22Rv1 (cell line): ENCODE data around the gene SUPV3L1.

Experiments used
- ZFX ChIP-seq: fragments of 450-650 bp; IDR thresholded peaks from 2 replicates; pipeline ENCODE4 v1.6.1; 2017; ENCODE audit warnings: antibody characterized with exemption, borderline replicate concordance
- TF ChIP-seq, protein P1 (sequence below): fragments of 450-650 bp; IDR thresholded peaks from 2 replicates; pipeline ENCODE4 v1.5.1; 2017; ENCODE audit warnings: mild to moderate bottlenecking

DNA sequence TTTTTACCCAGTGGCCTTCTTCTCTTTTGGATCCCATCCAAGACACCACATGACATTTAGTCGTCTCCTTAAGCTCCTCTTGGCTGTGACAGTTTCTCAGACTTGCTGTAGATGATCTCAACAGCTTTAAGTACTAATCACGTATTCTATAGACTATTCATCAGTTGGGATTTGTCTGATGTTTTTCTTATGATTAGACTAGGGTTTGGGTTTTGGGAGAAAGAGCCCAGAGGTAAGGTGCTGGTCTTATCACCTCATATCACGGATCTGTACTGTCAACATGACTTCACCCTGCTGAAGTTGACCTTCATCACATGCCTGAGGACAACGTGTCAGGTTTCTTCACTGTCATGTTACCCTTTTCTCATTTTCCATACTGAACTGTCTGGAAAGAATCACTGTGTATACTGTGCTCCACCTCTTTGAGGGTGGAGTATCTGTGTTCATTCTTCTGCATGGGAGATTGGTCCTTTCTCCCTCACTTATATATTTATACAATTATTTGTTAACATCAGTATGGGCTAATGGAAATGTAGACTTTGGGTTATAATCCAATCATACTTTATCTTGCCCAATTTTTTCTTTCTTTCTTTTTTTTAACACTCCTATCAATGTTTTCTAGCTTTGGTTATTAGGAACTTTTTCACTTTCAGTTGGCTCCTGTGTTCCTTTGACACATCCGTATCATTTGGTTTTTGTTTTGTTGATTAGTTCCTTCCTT, 33.7 kb downstream of the SUPV3L1 start:
- TF ChIP-seq, protein P1, sequence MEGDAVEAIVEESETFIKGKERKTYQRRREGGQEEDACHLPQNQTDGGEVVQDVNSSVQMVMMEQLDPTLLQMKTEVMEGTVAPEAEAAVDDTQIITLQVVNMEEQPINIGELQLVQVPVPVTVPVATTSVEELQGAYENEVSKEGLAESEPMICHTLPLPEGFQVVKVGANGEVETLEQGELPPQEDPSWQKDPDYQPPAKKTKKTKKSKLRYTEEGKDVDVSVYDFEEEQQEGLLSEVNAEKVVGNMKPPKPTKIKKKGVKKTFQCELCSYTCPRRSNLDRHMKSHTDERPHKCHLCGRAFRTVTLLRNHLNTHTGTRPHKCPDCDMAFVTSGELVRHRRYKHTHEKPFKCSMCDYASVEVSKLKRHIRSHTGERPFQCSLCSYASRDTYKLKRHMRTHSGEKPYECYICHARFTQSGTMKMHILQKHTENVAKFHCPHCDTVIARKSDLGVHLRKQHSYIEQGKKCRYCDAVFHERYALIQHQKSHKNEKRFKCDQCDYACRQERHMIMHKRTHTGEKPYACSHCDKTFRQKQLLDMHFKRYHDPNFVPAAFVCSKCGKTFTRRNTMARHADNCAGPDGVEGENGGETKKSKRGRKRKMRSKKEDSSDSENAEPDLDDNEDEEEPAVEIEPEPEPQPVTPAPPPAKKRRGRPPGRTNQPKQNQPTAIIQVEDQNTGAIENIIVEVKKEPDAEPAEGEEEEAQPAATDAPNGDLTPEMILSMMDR, result no peak
- TF ChIP-seq ZFX, result no peak
